GM04503 (cell line): ENCODE data around the gene CATSPER1.
"Not testable (repeated sequence)": the region's sequence is repeated elsewhere in the genome, so short reads cannot be mapped to it uniquely, and the experiment has no call there.

Source experiments
- DNase-seq: peaks from one replicate; pipeline ENCODE4 v3.0.0-alpha.2; 2012; ENCODE audit warnings: low read depth

CATSPER1 gene

GRCh38 chr11:66020618-66021357, 5.5 kb downstream of the CATSPER1 start:
- no peak for DNase-seq

DNA sequence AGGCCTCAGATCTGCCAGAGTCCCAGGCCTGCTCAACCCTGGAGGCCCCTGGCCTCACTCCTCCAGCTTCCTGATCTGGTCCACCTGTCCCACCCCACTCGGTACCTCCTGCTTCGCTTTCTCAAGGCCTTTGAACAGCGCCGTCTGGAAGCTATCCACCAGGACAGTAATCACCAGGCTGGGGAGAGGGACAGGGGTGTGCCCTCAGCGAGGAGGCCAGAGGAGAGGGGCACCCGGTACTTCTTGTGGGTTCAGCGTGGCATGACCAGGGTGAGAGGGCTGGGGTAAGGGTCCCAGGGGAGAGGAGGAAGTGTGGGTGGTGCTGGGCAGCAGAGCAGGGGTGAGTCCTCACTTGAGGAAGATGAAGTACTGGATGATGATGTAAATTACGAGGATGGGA, 6.1 kb downstream of the CATSPER1 start:
- DNase-seq: no peak

- no peak for DNase-seq
Measured at GRCh38 chr11:66017321-66017720, 9.0 kb downstream of the CATSPER1 start.

- DNase-seq: no peak
Measured at GRCh38 chr11:66016793-66017177, 9.5 kb downstream of the CATSPER1 start.

DNA sequence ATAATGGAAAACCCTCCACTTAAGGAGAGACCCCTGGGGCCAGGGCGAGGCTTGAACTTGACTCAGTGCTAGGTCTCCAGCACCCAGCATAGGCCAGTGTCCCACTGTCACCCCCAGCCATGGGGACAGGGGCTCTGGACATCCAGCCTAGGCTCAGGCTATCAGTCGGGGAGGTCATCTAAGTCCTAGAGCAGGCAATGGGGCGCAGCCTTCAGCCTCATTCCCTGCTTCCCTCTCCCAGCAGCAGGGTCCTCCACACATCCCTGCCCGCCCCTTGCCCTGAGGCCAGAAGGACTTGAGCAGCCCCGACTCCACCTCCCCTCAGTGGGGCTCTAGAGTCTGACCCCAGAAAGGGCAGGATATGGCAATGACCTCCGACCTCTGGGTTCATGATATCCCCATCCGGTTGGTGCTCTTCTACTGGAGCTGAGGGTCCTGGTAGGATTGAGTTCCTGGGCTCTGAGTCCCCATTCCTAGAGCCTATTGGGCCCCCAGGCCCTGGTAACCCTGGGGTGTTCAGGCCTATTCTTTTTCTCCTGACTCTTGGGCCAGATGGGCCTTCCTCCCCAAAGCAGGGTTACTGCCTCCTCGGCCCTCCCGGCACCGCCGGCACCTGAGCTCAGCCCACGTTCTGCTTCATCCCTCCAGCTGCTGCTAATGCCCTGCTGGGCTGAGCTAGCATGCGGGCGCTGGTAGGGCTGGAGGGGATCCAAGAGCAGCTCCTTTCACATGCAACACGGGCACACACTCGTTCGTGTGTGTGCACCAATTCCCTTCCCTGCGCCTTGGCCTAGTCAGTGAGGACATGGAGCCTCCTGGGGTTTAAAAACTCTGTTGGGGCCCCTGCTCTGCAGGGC, 10.1 kb downstream of the CATSPER1 start:
- DNase-seq: no peak

- DNase-seq: peak; percentile 33
Measured at GRCh38 chr11:66015454-66015881, 10.8 kb downstream of the CATSPER1 start.

- DNase-seq: no peak
Measured at GRCh38 chr11:66014804-66015453, 11.3 kb downstream of the CATSPER1 start.

- DNase-seq: no peak
Measured at GRCh38 chr11:66013762-66014100, 12.5 kb downstream of the CATSPER1 start.

DNA sequence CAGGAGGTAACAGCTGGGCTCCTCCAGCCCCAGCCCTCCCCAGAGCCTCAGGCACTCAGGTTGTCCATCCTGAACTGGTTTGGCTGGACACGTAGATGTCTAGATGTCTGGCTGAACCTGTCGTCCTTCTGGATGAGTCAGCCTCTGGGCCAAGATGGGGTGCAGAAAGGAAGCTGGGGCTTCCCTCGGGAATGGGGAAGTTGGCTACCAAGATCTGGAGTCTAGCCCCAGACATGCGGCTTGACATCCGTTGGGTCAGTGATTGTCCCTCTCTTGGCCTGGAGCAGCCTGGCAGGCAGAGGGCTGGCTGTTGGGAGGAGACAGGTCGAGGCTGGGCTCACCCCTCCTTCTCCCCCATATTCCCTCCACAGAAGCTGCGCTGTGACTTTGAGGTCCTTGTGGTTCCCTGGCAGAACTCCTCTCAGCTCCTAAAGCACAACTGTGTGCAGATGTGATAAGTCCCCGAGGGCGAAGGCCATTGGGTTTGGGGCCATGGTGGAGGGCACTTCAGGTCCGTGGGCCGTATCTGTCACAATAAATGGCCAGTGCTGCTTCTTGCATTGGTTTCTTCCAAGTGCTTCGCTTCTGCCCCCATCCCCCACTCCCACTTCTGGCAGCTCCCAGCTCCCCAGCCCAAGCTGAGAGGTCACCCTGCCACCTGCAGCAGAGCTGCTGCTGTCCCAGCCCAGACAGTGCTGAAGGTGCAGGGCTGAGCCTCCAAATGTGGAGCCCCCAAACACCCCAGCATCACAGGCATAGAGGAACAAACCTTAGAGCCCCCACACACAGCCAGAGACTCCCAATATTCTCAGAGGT, 13.1 kb downstream of the CATSPER1 start:
- no peak for DNase-seq

DNA sequence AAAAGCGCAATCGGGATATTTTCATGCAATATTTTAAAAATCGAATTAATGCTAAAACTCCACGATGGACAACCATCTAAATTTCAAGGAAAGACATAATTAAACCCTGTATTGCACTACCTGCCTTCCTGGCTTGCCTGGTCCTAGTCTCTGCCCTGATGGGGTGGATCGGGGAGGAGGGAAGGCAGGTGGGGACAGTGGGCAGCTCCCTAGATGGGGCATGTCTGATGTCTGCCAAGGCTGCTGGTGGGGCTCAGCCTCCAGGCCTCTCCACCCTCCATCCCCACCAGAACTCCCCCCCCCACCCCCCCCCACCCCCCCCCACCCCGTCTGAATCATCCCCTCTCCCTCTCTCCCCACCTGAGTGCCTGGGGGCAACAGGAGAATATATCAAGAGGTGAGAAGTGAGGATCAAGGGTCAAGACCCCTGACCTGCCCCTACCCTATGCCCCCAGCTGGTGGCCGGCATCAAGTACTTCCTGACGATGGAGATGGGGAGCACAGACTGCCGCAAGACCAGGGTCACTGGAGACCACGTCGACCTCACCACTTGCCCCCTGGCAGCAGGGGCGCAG, 13.8 kb downstream of the CATSPER1 start:
- DNase-seq: no peak

GRCh38 chr11:66011785-66012303, 14.4 kb downstream of the CATSPER1 start, which contains the start of gene CST6:
TSS of gene CST6 (plus strand) at chr11:66012008. CDS start at chr11:66012045, 37 bp downstream.
- DNase-seq: no peak

GRCh38 chr11:66011239-66011784, 15.0 kb downstream of the CATSPER1 start:
- DNase-seq: no peak

GRCh38 chr11:66010036-66010435, 16.2 kb downstream of the CATSPER1 start:
- not testable (repeated sequence) for DNase-seq

- no peak for DNase-seq
Measured at GRCh38 chr11:66008468-66009101, 17.7 kb downstream of the CATSPER1 start.

- no peak for DNase-seq
Measured at GRCh38 chr11:66008095-66008467, 18.2 kb downstream of the CATSPER1 start.

DNA sequence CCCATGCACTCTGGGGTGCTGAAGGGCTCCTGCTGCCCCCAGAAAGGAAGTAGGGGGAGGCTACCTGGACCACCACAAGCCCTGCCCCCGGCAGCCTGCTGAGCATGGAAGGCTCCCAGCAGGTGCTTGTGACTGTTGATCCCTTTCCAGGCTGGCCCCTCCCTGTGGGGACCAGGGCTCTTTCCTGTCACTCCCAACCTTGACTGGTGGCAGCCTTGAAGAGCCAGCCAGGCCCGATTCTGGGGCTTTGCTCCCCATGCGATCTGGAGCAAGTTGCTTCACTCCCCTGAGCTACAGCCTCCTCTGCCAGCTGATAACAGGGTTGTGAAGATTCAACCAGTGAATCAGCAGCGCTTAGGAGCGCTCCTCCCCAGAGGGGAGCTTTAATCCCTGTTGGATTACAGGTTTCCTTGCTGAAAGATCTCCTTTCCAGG, 19.1 kb downstream of the CATSPER1 start:
- DNase-seq: no peak

DNA sequence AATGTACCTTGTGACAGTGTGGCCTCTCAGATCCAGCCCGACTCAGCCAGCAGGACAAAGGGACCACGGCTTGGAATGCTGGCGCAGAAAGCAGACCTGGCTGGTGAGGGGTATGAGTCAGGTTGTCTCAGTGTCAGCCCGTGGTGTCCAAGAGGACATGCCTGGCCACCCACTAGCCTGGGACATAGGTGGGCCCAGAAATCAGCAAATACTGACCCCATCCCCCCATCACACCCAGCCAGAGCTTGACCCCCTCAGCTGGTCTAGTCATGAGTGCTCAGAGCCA, 19.4 kb downstream of the CATSPER1 start:
- DNase-seq: no peak

DNA sequence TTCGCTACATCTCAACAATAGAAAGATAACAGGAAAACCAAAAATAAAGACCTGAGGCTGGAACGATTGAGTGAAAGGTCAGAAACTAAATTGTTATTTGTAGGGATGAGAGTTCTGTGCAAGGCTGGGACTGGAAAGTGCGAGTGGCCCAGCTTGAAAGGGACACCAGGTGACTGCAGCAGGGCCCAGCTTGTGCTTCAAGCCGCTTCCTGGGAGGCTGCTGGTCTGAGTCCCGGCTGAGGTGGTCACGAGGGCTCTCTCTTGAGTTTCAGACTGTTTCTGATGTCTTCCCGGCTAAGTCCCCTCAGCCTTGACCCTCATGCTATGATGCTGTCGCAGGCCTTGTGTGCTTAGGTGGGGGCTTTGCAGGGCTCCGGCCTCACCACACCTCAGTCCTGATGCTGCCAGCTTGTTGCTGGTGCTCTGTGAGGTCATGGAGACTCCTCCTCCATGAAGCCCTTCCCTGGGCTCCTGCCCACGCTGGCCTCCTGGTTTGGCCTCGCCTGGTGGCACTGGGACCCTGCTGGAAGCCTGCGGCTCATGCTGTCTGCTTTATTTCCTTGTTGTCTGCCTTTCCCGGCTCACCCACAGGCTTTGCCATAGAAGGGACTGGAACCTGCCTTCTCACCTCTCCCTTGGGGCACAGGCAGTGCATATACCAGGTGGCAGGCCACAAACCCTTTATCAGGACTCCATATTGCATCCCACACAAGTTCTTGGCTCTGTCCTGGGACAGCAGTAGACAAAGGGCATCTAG, 20.0 kb downstream of the CATSPER1 start:
- DNase-seq: no peak

DNA sequence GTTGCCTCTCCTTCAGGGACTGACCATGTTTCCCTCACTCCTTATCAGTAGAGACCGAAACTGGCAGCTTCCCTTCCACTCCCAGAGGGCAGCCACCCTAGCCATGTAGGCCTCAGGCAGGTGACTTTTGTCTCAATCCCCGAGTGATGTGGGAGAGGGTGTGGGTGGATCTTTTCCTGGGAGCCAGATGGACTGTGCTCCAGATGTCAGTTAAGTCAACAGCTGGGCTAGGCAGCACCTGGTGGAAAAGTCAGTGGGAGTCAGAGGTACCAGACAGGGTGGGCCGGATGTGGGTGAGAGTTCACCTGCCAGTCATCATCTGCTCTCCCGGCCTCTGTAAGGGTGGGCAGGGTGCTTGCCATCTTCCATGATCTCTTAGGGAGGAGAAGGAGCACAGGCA, 22.1 kb downstream of the CATSPER1 start:
- DNase-seq: no peak

DNA sequence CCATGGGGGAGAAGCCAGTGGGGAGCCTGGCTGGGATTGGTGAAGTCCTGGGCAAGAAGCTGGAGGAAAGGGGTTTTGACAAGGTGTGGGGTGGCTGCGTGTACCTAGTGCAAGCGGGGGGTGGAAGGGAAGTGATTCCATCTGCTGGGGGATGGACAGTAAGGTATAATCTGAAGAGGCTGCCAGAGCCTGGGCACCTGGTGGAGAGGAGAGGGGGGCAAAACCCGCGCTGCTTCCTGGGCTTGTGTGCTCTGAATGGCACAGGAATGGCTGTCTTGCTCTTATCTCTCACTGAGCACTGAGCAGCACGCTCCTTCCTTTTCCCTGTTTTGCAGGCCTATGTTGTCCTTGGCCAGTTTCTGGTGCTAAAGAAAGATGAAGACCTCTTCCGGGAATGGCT, 23.0 kb downstream of the CATSPER1 start:
- DNase-seq: no peak
